ENCODE results near the gene VPS45.

VPS45 gene

GRCh38 chr1:150156868-150157603, 89.5 kb downstream of the VPS45 start:
- no peak for DNase-seq (ENCODE audit: low read depth in 3 of 3, low spot score in 1 of 3)

- DNase-seq (ENCODE audit: low read depth in 3 of 3, low spot score in 1 of 3): no peak
Measured at GRCh38 chr1:150159550-150159949, 92.0 kb downstream of the VPS45 start.

GRCh38 chr1:150160964-150161621, 93.5 kb downstream of the VPS45 start:
- no peak for DNase-seq (ENCODE audit: low read depth in 3 of 3, low spot score in 1 of 3)

- no peak for DNase-seq (ENCODE audit: low read depth in 3 of 3, low spot score in 1 of 3)
Measured at GRCh38 chr1:150161747-150162581, 94.4 kb downstream of the VPS45 start.

- DNase-seq (ENCODE audit: low read depth in 3 of 3, low spot score in 1 of 3): no peak
Measured at GRCh38 chr1:150162582-150162861, 94.9 kb downstream of the VPS45 start.

- no peak for DNase-seq (ENCODE audit: low read depth in 3 of 3, low spot score in 1 of 3)
Measured at GRCh38 chr1:150162862-150163706, 95.5 kb downstream of the VPS45 start.

GRCh38 chr1:150164224-150164623, 96.6 kb downstream of the VPS45 start:
- no peak for DNase-seq (ENCODE audit: low read depth in 3 of 3, low spot score in 1 of 3)

- no peak for DNase-seq (ENCODE audit: low read depth in 3 of 3, low spot score in 1 of 3)
Measured at GRCh38 chr1:150164779-150165178, 97.2 kb downstream of the VPS45 start.

GRCh38 chr1:150165622-150166612, 98.3 kb downstream of the VPS45 start:
- peak in 1 of 3 donors; percentile 36 for DNase-seq (ENCODE audit: low read depth in 3 of 3, low spot score in 1 of 3)

- peak in 1 of 3 donors; percentile 32 for DNase-seq (ENCODE audit: low read depth in 3 of 3, low spot score in 1 of 3)
Measured at GRCh38 chr1:150168960-150169601, 101.5 kb downstream of the VPS45 start.

GRCh38 chr1:150171801-150172200, 104.2 kb downstream of the VPS45 start:
- DNase-seq (ENCODE audit: low read depth in 3 of 3, low spot score in 1 of 3): no peak

- no peak for DNase-seq (ENCODE audit: low read depth in 3 of 3, low spot score in 1 of 3)
Measured at GRCh38 chr1:150173141-150173585, 105.6 kb downstream of the VPS45 start.

GRCh38 chr1:150176593-150176992, 109.0 kb downstream of the VPS45 start:
- no peak for DNase-seq (ENCODE audit: low read depth in 3 of 3, low spot score in 1 of 3)

GRCh38 chr1:150178548-150178947, 111.0 kb downstream of the VPS45 start:
- DNase-seq (ENCODE audit: low read depth in 3 of 3, low spot score in 1 of 3): no peak

- no peak for DNase-seq (ENCODE audit: low read depth in 3 of 3, low spot score in 1 of 3)
Measured at GRCh38 chr1:150179867-150180266, 112.3 kb downstream of the VPS45 start.

GRCh38 chr1:150180474-150180873, 112.9 kb downstream of the VPS45 start:
- no peak for DNase-seq (ENCODE audit: low read depth in 3 of 3, low spot score in 1 of 3)

GRCh38 chr1:150182247-150182646, 114.7 kb downstream of the VPS45 start:
- no peak for DNase-seq (ENCODE audit: low read depth in 3 of 3, low spot score in 1 of 3)

GRCh38 chr1:150183061-150183460, 115.5 kb downstream of the VPS45 start:
- no peak for DNase-seq (ENCODE audit: low read depth in 3 of 3, low spot score in 1 of 3)

- no peak for DNase-seq (ENCODE audit: low read depth in 3 of 3, low spot score in 1 of 3)
Measured at GRCh38 chr1:150185481-150185880, 117.9 kb downstream of the VPS45 start.
